ENCODE data around the gene OXT.

The OXT gene

GRCh38 chr20:3088031-3088430 lies 16.6 kb downstream of the OXT start (continued):
- TF ChIP-seq PATZ1 (CRISPR knock-in tag; IDR thresholded peaks at IDR 0.05; ENCODE audit: borderline replicate concordance) = no peak

- no peak for TF ChIP-seq ARNTL (CRISPR knock-in tag; IDR thresholded peaks at IDR 0.05; ENCODE audit: borderline replicate concordance, low read depth)
- no peak for TF ChIP-seq PPARA (CRISPR knock-in tag; IDR thresholded peaks at IDR 0.05; ENCODE audit: borderline replicate concordance)
- ATAC-seq = no peak
These were observed 19.1 kb downstream of the OXT start for GRCh38 chr20:3090565-3090964.

- ATAC-seq = no peak
- TF ChIP-seq TOX (CRISPR knock-in tag; IDR thresholded peaks at IDR 0.05; ENCODE audit: borderline replicate concordance) (no peak), SNAI2 (CRISPR knock-in tag; IDR thresholded peaks at IDR 0.05) (no peak), RARB (CRISPR knock-in tag; IDR thresholded peaks at IDR 0.05) (no peak), CSRNP3 (CRISPR knock-in tag; IDR thresholded peaks at IDR 0.05) (no peak), GLIS3 (CRISPR knock-in tag; IDR thresholded peaks at IDR 0.05) (no peak), ZNF8 (CRISPR knock-in tag; IDR thresholded peaks at IDR 0.05) (no peak), PATZ1 (CRISPR knock-in tag; IDR thresholded peaks at IDR 0.05; ENCODE audit: borderline replicate concordance) (no peak), ZC3H10 (CRISPR knock-in tag; IDR thresholded peaks at IDR 0.05) (no peak), ZNF70 (CRISPR knock-in tag; IDR thresholded peaks at IDR 0.05) (no peak), TSHZ2 (CRISPR knock-in tag; IDR thresholded peaks at IDR 0.05) (no peak), BACH2 (CRISPR knock-in tag; IDR thresholded peaks at IDR 0.05; ENCODE audit: borderline replicate concordance) (no peak), ISL1 (CRISPR knock-in tag; IDR thresholded peaks at IDR 0.05) (no peak), POU6F1 (CRISPR knock-in tag; IDR thresholded peaks at IDR 0.05; ENCODE audit: borderline replicate concordance, low read depth) (no peak), PPARA (CRISPR knock-in tag; IDR thresholded peaks at IDR 0.05; ENCODE audit: borderline replicate concordance) (no peak), CSDC2 (CRISPR knock-in tag; IDR thresholded peaks at IDR 0.05) (no peak), OSR1 (CRISPR knock-in tag; IDR thresholded peaks at IDR 0.05) (no peak), ZFP30 (CRISPR knock-in tag; IDR thresholded peaks at IDR 0.05) (no peak)
These were observed 21.4 kb downstream of the OXT start for GRCh38 chr20:3092611-3093379.

- ATAC-seq = no peak
- no peak for TF ChIP-seq TCF4 (CRISPR knock-in tag; IDR thresholded peaks at IDR 0.05; ENCODE audit: borderline replicate concordance)
- no peak for TF ChIP-seq ZNF565 (CRISPR knock-in tag; conservative IDR thresholded peaks at IDR 0.05; ENCODE audit: low read depth)
- no peak for TF ChIP-seq GLIS3 (CRISPR knock-in tag; IDR thresholded peaks at IDR 0.05)
- TF ChIP-seq ZNF70 (CRISPR knock-in tag; IDR thresholded peaks at IDR 0.05) = no peak
- TF ChIP-seq ZNF8 (CRISPR knock-in tag; IDR thresholded peaks at IDR 0.05) = no peak
- no peak for TF ChIP-seq BACH2 (CRISPR knock-in tag; IDR thresholded peaks at IDR 0.05; ENCODE audit: borderline replicate concordance)
- no peak for TF ChIP-seq PATZ1 (CRISPR knock-in tag; IDR thresholded peaks at IDR 0.05; ENCODE audit: borderline replicate concordance)
- TF ChIP-seq ISL1 (CRISPR knock-in tag; IDR thresholded peaks at IDR 0.05) = no peak
- no peak for TF ChIP-seq TOX (CRISPR knock-in tag; IDR thresholded peaks at IDR 0.05; ENCODE audit: borderline replicate concordance)
- no peak for TF ChIP-seq ESRRG (CRISPR knock-in tag; IDR thresholded peaks at IDR 0.05)
- TF ChIP-seq CSRNP3 (CRISPR knock-in tag; IDR thresholded peaks at IDR 0.05) = no peak
- no peak for TF ChIP-seq ZFP3 (CRISPR knock-in tag; IDR thresholded peaks at IDR 0.05)
These were observed 22.5 kb downstream of the OXT start for GRCh38 chr20:3093861-3094361.

Measured in SK-N-SH treated with all-trans-retinoic acid at 6 μM for 48 hours (cell line).